Lower lobe of right lung (tissue), 2 donors: ENCODE data around the gene HOXA10. TPM values are rescaled to one million over a fixed set of nuclear protein-coding genes. Genes with fewer than 3 reads are reported as not detected.

Experiments used
- ATAC-seq, 2 donors: fragments of 200-7000 bp; cut with Tn5 transposase; one replicate each; pipeline ENCODE4 v1.9.1; 2020 to 2022; ENCODE audit warnings: mild to moderate bottlenecking in 2 of 2, moderate library complexity in 2 of 2
- DNase-seq: peaks from one replicate; pipeline ENCODE4 v3.0.0-alpha.2; 2020
- H3K27ac ChIP-seq: fragments of 200-600 bp; one replicate; pipeline ENCODE4 v1.8.0; 2022
- H3K27me3 ChIP-seq: fragments of 200-600 bp; one replicate; pipeline ENCODE4 v1.8.0; 2022; ENCODE audit warnings: low read depth
- H3K36me3 ChIP-seq: fragments of 200-600 bp; one replicate; pipeline ENCODE4 v1.8.0; 2022; ENCODE audit warnings: mild to moderate bottlenecking
- H3K4me1 ChIP-seq: fragments of 200-600 bp; one replicate; pipeline ENCODE4 v1.8.0; 2022
- H3K4me3 ChIP-seq: fragments of 200-600 bp; one replicate; pipeline ENCODE4 v1.8.0; 2022; ENCODE audit warnings: mild to moderate bottlenecking
- H3K9me3 ChIP-seq: fragments of 200-600 bp; one replicate; pipeline ENCODE4 v1.8.0; 2022
- intact Hi-C: fragments of 100-400 bp; cut with DNase I; formaldehyde crosslinking; loops from one replicate; pipeline ENCODE4 v1.11.0; 2022
- total RNA-seq: library from RNA; stranded (reverse); fragmentation: NEBNext Ultra II Directional; extraction: Animal tissue kit (Norgen Biotek cat#: 25700); gene quantifications from one replicate; pipeline ENCODE4 v1.2.1, GENCODE V29; 2021
- TF ChIP-seq, protein P1 (sequence below): fragments of 200-600 bp; IDR thresholded peaks from one replicate; pipeline ENCODE4 v1.8.0; 2022; ENCODE audit warnings: antibody characterized with exemption, mild to moderate bottlenecking
- donor health status: DM: no; HTN: yes; CAD: no; lungs with severe emphysema.

HOXA10 gene
- total RNA-seq, 1 donor from 2014 or later, result 0.38 TPM

DNA sequence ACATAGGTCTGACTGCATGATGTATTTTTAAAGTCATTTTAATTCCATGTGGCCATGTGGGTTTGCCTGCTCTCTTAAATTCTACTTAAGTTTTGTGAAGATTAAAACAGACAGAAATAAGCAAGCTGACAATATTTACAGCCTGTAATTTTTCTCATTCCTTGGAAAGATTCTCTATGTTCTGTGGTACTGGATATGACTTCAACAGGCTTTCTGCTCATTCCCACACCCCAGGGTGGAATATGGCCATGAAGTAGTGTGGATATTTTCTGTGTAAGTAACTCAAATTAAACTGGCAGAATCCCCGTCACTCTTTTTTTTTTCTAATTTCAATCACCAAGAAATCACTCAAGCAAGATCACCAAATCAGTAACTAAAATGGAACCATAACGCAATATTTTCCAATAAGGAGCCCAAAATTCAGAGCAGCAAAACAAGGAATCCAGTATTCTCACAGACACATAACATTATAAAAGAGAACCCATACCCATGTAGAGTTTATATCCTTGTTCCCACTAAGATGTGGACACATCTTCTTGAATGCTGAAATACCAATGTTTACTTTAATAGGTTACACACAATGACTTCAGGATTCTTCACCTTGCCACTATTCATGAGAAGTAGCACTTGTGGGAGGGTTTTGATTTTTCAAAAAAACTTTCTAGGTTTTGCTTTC is 36.3 kb downstream of the HOXA10 start:
- intact Hi-C loops, result no loop called here
- TF ChIP-seq, protein P1, sequence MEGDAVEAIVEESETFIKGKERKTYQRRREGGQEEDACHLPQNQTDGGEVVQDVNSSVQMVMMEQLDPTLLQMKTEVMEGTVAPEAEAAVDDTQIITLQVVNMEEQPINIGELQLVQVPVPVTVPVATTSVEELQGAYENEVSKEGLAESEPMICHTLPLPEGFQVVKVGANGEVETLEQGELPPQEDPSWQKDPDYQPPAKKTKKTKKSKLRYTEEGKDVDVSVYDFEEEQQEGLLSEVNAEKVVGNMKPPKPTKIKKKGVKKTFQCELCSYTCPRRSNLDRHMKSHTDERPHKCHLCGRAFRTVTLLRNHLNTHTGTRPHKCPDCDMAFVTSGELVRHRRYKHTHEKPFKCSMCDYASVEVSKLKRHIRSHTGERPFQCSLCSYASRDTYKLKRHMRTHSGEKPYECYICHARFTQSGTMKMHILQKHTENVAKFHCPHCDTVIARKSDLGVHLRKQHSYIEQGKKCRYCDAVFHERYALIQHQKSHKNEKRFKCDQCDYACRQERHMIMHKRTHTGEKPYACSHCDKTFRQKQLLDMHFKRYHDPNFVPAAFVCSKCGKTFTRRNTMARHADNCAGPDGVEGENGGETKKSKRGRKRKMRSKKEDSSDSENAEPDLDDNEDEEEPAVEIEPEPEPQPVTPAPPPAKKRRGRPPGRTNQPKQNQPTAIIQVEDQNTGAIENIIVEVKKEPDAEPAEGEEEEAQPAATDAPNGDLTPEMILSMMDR, result no peak
- peak overlapping the region; percentile 95 for H3K27ac ChIP-seq
- H3K27me3 ChIP-seq, result peaks cover 40% of the 10 kb centered on the region
- ATAC-seq (no peak), DNase-seq (no peak)
- H3K4me3 ChIP-seq, result peak overlapping the region; percentile 70
- H3K4me1 ChIP-seq, result peaks cover 37% of the 10 kb centered on the region
- H3K36me3 ChIP-seq, result no peaks in the 10 kb centered on the region
- no peaks in the 10 kb centered on the region for H3K9me3 ChIP-seq

DNA sequence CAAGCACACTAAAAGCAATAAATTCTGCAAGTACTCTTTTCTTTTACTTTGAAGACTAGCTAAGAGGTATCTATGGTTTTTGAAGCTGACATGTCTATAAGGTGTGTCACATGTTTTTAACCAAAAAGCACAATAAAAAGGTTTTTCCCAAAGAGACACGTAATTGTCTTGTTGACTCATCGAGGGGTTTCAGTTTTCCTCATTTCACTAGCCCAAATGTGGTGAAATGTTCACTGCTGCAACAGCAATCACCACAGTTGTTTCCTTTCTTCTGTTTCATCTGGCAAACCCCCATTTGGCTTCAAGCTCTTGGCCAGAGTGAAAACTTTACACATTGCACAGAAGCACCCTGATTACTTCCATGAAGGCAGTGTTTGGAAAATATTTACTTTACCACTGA is 39.7 kb downstream of the HOXA10 start:
- no peak for DNase-seq
- Histone ChIP-seq H3K4me3 (no peak overlapping the region), H3K27me3 (peaks cover 35% of the 10 kb centered on the region), H3K9me3 (no peaks in the 10 kb centered on the region), H3K27ac (peak overlapping the region; percentile 95), H3K36me3 (no peaks in the 10 kb centered on the region), H3K4me1 (peaks cover 46% of the 10 kb centered on the region)
- no peak for ATAC-seq
- intact Hi-C loops, result no loop called here
- TF ChIP-seq, protein P1, result no peak

DNA sequence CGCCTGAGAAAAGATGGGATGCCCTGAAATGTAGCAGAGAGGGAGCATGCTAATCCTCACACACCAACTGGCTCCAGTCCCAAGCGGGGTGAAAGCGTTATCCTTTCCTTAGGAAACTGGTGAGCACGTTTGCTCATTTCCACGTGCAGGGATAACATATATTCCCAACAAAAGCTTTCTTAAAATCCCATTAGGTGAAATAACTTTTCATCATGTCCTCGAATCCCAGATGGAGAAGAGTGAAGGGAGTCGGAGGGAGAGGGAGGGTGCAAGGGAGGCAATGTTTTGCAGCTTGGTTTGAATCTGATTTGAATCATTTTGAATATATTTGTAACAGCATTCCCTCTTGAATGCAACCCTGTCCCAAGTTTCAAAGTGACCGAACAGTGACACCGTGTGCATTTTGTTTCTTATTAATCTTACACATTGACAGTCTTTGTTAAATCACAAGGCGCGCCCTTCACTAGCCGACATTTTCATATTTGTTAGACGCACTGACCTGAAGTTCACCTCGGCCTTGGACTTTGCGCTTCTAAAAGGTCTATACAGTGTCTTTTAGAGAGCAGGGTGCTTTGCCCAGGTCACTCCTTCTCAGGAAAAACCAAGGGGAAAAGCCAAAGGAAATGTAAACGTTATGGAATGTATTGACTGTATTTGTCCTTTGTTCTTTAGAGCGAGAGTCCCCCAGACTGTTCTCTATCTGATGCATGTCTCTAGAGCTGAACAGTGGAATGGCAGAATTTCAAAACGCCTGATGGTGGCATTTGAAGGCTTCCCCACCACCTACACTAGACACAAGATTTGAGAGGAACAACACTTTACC is 40.5 kb downstream of the HOXA10 start:
- intact Hi-C loops, result no loop called here
- peak overlapping the region; percentile 58 for H3K27ac ChIP-seq
- H3K4me1 ChIP-seq, result peaks cover 46% of the 10 kb centered on the region
- DNase-seq, result no peak
- H3K27me3 ChIP-seq, result peaks cover 31% of the 10 kb centered on the region
- no peak for ATAC-seq
- TF ChIP-seq, protein P1, result no peak
- H3K4me3 ChIP-seq, result no peak overlapping the region
- no peaks in the 10 kb centered on the region for H3K9me3 ChIP-seq
- no peaks in the 10 kb centered on the region for H3K36me3 ChIP-seq

DNA sequence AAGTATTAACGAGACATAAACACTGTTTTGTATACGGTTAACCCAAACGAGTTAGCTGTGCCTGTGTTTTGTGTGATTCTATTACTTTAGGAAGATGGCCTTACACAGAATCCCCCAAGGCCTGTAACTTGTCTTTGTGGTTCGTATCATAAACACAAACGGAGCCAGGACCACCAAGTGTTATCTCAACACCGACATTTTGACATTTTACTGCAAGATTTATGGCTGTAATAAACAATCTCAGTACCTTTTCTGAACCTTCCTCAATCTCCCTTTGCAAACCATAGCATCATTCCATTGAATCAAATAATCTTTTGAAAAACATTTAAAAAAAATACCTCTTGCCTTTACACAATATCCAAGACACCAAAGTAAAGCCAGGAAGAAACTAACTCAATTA is 41.1 kb downstream of the HOXA10 start:
- TF ChIP-seq, protein P1, result no peak
- DNase-seq (no peak), ATAC-seq (no peak)
- no peaks in the 10 kb centered on the region for H3K36me3 ChIP-seq
- no peak overlapping the region for H3K4me3 ChIP-seq
- H3K27me3 ChIP-seq, result peaks cover 35% of the 10 kb centered on the region
- H3K4me1 ChIP-seq, result peaks cover 40% of the 10 kb centered on the region
- no peaks in the 10 kb centered on the region for H3K9me3 ChIP-seq
- H3K27ac ChIP-seq, result no peak overlapping the region
- intact Hi-C loops, result no loop called here

DNA sequence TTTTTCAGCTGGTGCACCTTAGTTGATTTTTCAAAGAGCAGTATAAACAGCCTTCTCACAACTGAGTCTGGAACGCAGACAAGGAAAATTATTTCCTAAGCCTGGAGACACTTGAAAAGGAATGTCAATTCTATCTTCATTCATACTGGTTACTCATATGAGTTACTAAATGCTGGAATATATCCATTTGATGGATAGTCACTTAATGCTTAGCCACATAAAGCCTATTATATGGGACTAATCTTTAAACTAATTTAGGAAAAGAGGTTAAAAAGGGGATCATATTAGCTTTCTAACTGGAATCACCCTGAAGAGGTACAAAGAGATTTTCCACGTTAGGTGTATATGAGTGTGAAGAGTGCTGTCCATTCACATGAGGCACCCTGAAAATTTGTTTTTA is 41.9 kb downstream of the HOXA10 start:
- peaks cover 38% of the 10 kb centered on the region for H3K27me3 ChIP-seq
- H3K4me1 ChIP-seq, result peaks cover 44% of the 10 kb centered on the region
- H3K9me3 ChIP-seq, result no peaks in the 10 kb centered on the region
- H3K4me3 ChIP-seq, result no peak overlapping the region
- intact Hi-C loops, result no loop called here
- no peaks in the 10 kb centered on the region for H3K36me3 ChIP-seq
- TF ChIP-seq, protein P1, result no peak
- ATAC-seq (no peak), DNase-seq (no peak)
- no peak overlapping the region for H3K27ac ChIP-seq
